Right lobe of liver (tissue), 4 donors: Measurements from ENCODE around the gene AVPR1B.

Experiments used
- POLR2A ChIP-seq: fragments of 450-650 bp; IDR thresholded peaks from one replicate; pipeline ENCODE4 v1.6.1; 2017; ENCODE audit warnings: antibody characterized with exemption, mild to moderate bottlenecking
- TF ChIP-seq, protein P1 (sequence below), 4 donors: fragments of 200-600 bp in 3 of 4; fragments of 450-650 bp in 1 of 4; IDR thresholded peaks; one replicate each; pipeline versions ENCODE4 v1.5.1 to v1.8.0; 2016 to 2022; ENCODE audit warnings: antibody characterized with exemption in 4 of 4, mild to moderate bottlenecking in 2 of 4
- donor health status: DM: no; HTN: no; CAD: no.
- donor health status: DM: no; HTN: no; CAD: no.
- donor health status: DM: no; HTN: yes; CAD: no.

DNA sequence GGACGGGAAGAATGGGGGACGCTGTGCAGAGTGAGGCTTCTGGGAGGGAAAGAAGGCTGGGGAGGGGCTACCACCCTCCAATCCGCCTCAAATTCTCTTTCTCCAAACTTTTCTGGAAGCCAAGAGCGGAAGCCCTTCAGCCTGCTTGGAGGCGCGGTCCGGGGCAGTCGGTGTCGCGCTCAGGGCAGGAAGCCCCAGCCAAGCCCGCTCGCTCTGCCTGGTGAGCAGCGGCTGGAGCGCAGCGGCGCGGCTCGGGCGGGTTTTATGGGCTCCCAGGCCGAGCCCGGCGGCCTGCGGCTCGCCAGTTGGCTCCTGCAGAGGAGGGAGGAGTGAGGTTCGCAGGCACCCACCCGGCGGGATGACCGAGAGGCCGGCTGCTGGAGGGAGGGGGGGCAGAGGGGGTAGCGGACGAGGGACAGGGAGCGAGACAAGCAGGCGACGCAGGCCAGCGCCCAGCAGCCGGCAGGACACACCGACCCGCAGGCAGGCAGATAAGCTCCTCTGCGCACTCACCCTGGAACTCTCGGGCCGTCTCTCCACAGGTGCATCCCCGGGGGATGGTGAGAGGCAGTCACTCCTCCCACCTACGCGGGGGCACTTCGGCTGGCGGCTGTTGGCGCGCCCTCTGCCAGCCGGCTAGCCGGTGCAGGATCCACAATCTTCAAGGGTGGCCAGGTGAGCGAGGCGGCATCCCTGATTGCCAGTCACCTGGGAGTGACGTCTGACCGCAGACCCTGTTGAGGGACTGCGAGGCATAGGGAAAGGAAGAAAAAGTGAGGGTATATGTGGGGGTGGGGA, at the start of gene AVPR1B:
- TF ChIP-seq, protein P1, sequence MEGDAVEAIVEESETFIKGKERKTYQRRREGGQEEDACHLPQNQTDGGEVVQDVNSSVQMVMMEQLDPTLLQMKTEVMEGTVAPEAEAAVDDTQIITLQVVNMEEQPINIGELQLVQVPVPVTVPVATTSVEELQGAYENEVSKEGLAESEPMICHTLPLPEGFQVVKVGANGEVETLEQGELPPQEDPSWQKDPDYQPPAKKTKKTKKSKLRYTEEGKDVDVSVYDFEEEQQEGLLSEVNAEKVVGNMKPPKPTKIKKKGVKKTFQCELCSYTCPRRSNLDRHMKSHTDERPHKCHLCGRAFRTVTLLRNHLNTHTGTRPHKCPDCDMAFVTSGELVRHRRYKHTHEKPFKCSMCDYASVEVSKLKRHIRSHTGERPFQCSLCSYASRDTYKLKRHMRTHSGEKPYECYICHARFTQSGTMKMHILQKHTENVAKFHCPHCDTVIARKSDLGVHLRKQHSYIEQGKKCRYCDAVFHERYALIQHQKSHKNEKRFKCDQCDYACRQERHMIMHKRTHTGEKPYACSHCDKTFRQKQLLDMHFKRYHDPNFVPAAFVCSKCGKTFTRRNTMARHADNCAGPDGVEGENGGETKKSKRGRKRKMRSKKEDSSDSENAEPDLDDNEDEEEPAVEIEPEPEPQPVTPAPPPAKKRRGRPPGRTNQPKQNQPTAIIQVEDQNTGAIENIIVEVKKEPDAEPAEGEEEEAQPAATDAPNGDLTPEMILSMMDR (IDR thresholded peaks at IDR 0.05), result no peak
- no peak for TF ChIP-seq POLR2A
